ENCODE measurements around the gene FBLN5. TPM values are rescaled to one million over a fixed set of nuclear protein-coding genes. Genes with fewer than 3 reads are reported as not detected.

Gene FBLN5
- total and polyA plus RNA-seq, 9 of the 15 experiments (the other 6 are each of a cell fraction or from before 2014, with no cell fraction given) = 0.11 to 0.22 TPM; not detected in 7

DNA sequence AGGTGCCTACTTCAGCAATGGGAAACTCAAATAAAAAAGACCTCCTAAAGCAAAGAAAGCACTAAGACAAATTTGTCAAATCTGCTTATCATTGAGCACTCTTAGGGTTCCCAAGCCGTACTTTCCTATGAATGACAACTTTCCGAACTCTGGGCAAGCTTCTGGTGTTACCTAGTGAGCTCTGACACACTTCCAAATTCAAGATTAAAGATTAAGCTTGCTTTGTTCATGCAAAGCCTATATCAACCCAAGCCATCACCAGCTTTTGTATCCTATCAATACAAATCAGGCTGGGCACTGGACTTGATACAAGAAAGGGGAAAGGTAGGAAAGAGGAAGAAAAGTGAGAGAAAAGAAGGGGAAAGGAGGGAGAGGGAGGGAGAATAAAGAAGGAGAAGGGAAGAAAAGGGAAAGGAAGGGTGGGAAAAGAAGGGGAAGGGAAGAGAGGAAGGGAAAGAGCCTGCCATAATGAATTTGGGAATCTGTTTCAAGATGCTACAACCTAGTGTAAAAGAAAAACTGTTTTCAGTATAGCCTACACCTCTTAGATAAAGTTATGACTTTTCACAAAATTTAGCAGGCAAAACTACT, 23.8 kb upstream of the FBLN5 start:
- peaks cover 45% of the 10 kb centered on the region; the same call in 2 of the 3 replicates for H3K36me3 ChIP-seq (ENCODE audit: control insufficient read depth, insufficient read depth, low read length)
- FAIRE-seq (no peak), ATAC-seq (no peak), DNase-seq (ENCODE audit: extremely low read depth in 1 of 4, low spot score in 3 of 4) (no peak)
- H3K27ac ChIP-seq (ENCODE audit: extremely low read depth, low read depth, low read length) = no peak overlapping the region
- H3K4me2 ChIP-seq (ENCODE audit: insufficient read depth, low read length) = no peak overlapping the region
- H2AFZ ChIP-seq (ENCODE audit: low read depth, low read length) = no peak overlapping the region
- ChIA-PET CTCF (ENCODE audit: low intra/inter-chr PET ratio) (no interaction called here), POLR2A (interaction anchor here (1.5 kb wide), 1 partner anchor 16 kb away, joined by 6 read pairs; no protein-coding TSS in a partner anchor)
- intact Hi-C loops (cut with micrococcal nuclease) (no loop called here), in situ Hi-C loops (cut with MboI) (no loop called here)
- no peaks in the 10 kb centered on the region for H3K4me1 ChIP-seq (replicated peaks in 1 of 2; ENCODE audit: control insufficient read depth in 2 of 2, insufficient read depth in 2 of 2, low read length in 2 of 2)
- H3K79me2 ChIP-seq (ENCODE audit: control insufficient read depth, insufficient read depth, low read length) = no peaks in the 10 kb centered on the region
- no peaks in the 10 kb centered on the region for H3K9me3 ChIP-seq (replicated peaks; ENCODE audit: control insufficient read depth, insufficient read depth, low read depth, low read length)
- no peak overlapping the region for H3K4me3 ChIP-seq
- H3K9ac ChIP-seq (ENCODE audit: insufficient read depth in 1 of 2, low read depth in 2 of 2, low read length in 2 of 2) = no peak overlapping the region
- H3K9me1 ChIP-seq (ENCODE audit: control insufficient read depth, insufficient read depth, low read length) = no peaks in the 10 kb centered on the region
- TF ChIP-seq MXD1 (CRISPR knock-in tag; IDR thresholded peaks at IDR 0.05; ENCODE audit: borderline replicate concordance, poor library complexity, severe bottlenecking) (no peak), POLR2AphosphoS2 (IDR thresholded peaks at IDR 0.05; ENCODE audit: low read length) (no peak), SMARCC2 (IDR thresholded peaks at IDR 0.05; ENCODE audit: low read depth) (no peak), RBM25 (IDR thresholded peaks at IDR 0.05; ENCODE audit: low read depth, low read length, severe bottlenecking) (no peak), TSC22D4 (tag; IDR thresholded peaks at IDR 0.05) (no peak), ATF1 (CRISPR knock-in tag; IDR thresholded peaks at IDR 0.05) (no peak), ATF1 (tag; IDR thresholded peaks at IDR 0.05) (no peak), TAL1 (IDR thresholded peaks at IDR 0.05) (no peak), DIDO1 (tag; IDR thresholded peaks at IDR 0.05; ENCODE audit: low read depth) (no peak), NFATC3 (IDR thresholded peaks at IDR 0.05) (no peak), HMG20A (CRISPR knock-in tag; conservative IDR thresholded peaks at IDR 0.05) (no peak)
- TF ChIP-seq, protein P1, sequence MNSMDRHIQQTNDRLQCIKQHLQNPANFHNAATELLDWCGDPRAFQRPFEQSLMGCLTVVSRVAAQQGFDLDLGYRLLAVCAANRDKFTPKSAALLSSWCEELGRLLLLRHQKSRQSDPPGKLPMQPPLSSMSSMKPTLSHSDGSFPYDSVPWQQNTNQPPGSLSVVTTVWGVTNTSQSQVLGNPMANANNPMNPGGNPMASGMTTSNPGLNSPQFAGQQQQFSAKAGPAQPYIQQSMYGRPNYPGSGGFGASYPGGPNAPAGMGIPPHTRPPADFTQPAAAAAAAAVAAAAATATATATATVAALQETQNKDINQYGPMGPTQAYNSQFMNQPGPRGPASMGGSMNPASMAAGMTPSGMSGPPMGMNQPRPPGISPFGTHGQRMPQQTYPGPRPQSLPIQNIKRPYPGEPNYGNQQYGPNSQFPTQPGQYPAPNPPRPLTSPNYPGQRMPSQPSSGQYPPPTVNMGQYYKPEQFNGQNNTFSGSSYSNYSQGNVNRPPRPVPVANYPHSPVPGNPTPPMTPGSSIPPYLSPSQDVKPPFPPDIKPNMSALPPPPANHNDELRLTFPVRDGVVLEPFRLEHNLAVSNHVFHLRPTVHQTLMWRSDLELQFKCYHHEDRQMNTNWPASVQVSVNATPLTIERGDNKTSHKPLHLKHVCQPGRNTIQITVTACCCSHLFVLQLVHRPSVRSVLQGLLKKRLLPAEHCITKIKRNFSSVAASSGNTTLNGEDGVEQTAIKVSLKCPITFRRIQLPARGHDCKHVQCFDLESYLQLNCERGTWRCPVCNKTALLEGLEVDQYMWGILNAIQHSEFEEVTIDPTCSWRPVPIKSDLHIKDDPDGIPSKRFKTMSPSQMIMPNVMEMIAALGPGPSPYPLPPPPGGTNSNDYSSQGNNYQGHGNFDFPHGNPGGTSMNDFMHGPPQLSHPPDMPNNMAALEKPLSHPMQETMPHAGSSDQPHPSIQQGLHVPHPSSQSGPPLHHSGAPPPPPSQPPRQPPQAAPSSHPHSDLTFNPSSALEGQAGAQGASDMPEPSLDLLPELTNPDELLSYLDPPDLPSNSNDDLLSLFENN (IDR thresholded peaks at IDR 0.05; ENCODE audit: low read depth in 2 of 2, low read length in 2 of 2) = no peak
- BruUV-seq (replicated peaks) = no TSS peak
- 73% methylated on average over 2 of the region's 2 CpGs for WGBS (ENCODE audit: insufficient coverage, low coverage, missing lambda C conversion rate)
- no peaks in the 10 kb centered on the region for H3K27me3 ChIP-seq (ENCODE audit: control insufficient read depth in 2 of 2, insufficient read depth in 2 of 2, low read length in 2 of 2)
- H4K20me1 ChIP-seq (replicated peaks; ENCODE audit: control insufficient read depth, insufficient read depth, low read length) = no peaks in the 10 kb centered on the region

All from K562 (cell line).